Measurements from ENCODE around the gene SUPT5H. TPM values are rescaled to one million over a fixed set of nuclear protein-coding genes. Genes with fewer than 3 reads are reported as not detected.
A peak's percentile ranks its signal among the peaks of the same experiment; 100 is the strongest.

SUPT5H gene
- total and polyA plus RNA-seq, 2 of the 4 experiments (the other 2 are of a cell fraction), result 75.3 to 116 TPM

GRCh38 chr19:39514840-39515550, 69.6 kb downstream of the SUPT5H start, which contains the start of gene SELENOV:
Gene SELENOV (plus strand): TSS chr19:39515139. CDS start chr19:39515213, 74 bp downstream.
- in situ Hi-C loops (cut with MboI; ENCODE audit: low sequenced_read_pairs), result no loop called here
- H3K4me3 ChIP-seq (ENCODE audit: insufficient read depth, low read depth, low read length), result no peak within 1 kb of the TSS
- peaks cover 58% of the 10 kb centered on the region for H3K27me3 ChIP-seq (ENCODE audit: control insufficient read depth, insufficient read depth, low read length)
- no TSS peak for BruUV-seq (replicated peaks)
- no peak within 1 kb of the TSS for H3K27ac ChIP-seq (ENCODE audit: insufficient read depth, low read length)
- no peak within 1 kb of the TSS for H2BK120ac ChIP-seq (ENCODE audit: low read depth, low read length)
- intact Hi-C loops (cut with micrococcal nuclease), result no loop called here
- no peak within 1 kb of the TSS for H2BK20ac ChIP-seq (ENCODE audit: low read depth, low read length)
- H3K79me1 ChIP-seq (ENCODE audit: low read depth in 1 of 2, low read length in 2 of 2), result no peaks in the 10 kb centered on the region
- dilution Hi-C loops (cut with HindIII; ENCODE audit: low sequenced_read_pairs, unreplicated experiment), result no loop called here
- no peak within 1 kb of the TSS for H3K56ac ChIP-seq (ENCODE audit: extremely low read depth, insufficient read depth, low read length)
- H2BK15ac ChIP-seq (ENCODE audit: low read depth, low read length), result no peak within 1 kb of the TSS
- no peak within 1 kb of the TSS for H3K18ac ChIP-seq (ENCODE audit: low read depth, low read length)
- no peaks in the 10 kb centered on the region for H3K36me3 ChIP-seq (ENCODE audit: control insufficient read depth, insufficient read depth, low read length)
- H3K4me2 ChIP-seq (ENCODE audit: low read depth, low read length), result peak within 1 kb of the TSS; percentile 46; the same call in 1 of the 2 replicates
- no peak within 1 kb of the TSS for H3K14ac ChIP-seq (replicated peaks; ENCODE audit: low read depth, low read length)
- 3% methylated on average over 29 of the region's 56 CpGs; no CpG with 5 or more reads in 1 of the 2 experiments for WGBS, 2 experiments (ENCODE audit: extremely low coverage in 2 of 2, insufficient read length in 1 of 2)
- ATAC-seq (ENCODE audit: low read depth), result peak; percentile 44; the same call in 1 of the 2 replicates
- no peak within 1 kb of the TSS for H2AK5ac ChIP-seq (ENCODE audit: low read depth, low read length)
- H3K9ac ChIP-seq (ENCODE audit: low read depth, low read length), result no peak within 1 kb of the TSS
- peaks cover 6% of the 10 kb centered on the region; the same call in 1 of the 2 replicates for H3K4me1 ChIP-seq (ENCODE audit: control insufficient read depth, insufficient read depth, low read length)
- peak within 1 kb of the TSS; percentile 68 for H2AFZ ChIP-seq (replicated peaks; ENCODE audit: low read length, poor library complexity)
- H4K8ac ChIP-seq (ENCODE audit: low read depth in 2 of 2, low read length in 2 of 2), result no peak within 1 kb of the TSS
- peaks cover 13% of the 10 kb centered on the region for H3K9me3 ChIP-seq (ENCODE audit: control insufficient read depth, insufficient read depth, low read length)
- no peak within 1 kb of the TSS for H2BK5ac ChIP-seq (ENCODE audit: low read depth, low read length, poor library complexity, severe bottlenecking)
- no peak within 1 kb of the TSS for H3K4ac ChIP-seq (ENCODE audit: low read depth, low read length)
- POLR2A ChIA-PET (ENCODE audit: unreplicated experiment), result no interaction called here
- DNase-seq, result no peak
- no peak within 1 kb of the TSS for H4K5ac ChIP-seq (ENCODE audit: low read depth, low read length)
- no peaks in the 10 kb centered on the region for H3K9me1 ChIP-seq (ENCODE audit: insufficient read depth, low read length)
- H4K20me1 ChIP-seq (ENCODE audit: insufficient read depth, low read length), result no peaks in the 10 kb centered on the region
- TF ChIP-seq NFE2L2 (IDR thresholded peaks at IDR 0.05; ENCODE audit: low read depth, low read length) (no peak), BHLHE40 (IDR thresholded peaks at IDR 0.05; ENCODE audit: low read depth, low read length) (no peak)
- CTCF ChIA-PET, result no interaction called here
- peak within 1 kb of the TSS; percentile 42 for H2AK9ac ChIP-seq (replicated peaks; ENCODE audit: low read depth, low read length, poor library complexity)
- H4K91ac ChIP-seq (ENCODE audit: insufficient read depth, low read depth, low read length), result no peak within 1 kb of the TSS
- 0 out of 2 replicates have a peak within 1 kb of the TSS, but pooled peaks have one; percentile 33 for H3K23ac ChIP-seq (ENCODE audit: low read depth, low read length)
